Measurements from ENCODE around the gene CADM1. TPM values are rescaled to one million over a fixed set of nuclear protein-coding genes. Genes with fewer than 3 reads are reported as not detected.

Gene CADM1
- polyA plus RNA-seq, 1 experiment = 31.8 TPM

DNA sequence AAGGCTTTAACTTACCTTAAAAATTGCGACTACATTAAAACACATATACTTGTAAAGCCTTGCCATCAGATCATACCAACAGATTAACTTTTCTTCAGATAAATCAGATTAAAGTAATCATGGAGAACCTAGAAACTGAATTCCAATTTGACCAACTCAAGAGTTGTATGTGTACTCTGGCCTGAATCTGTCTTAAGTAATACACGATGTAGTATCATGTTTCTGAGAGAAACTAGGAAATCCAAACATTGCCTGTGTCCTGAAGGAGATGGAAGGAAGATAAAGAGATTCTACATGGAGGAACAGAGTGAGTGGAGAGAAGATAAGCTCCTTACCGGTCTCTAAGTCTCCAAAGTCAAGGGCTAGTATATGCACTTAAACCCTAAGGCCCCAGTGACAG lies 162.1 kb downstream of the CADM1 start:
- no peaks in the 10 kb centered on the region for H3K36me3 ChIP-seq (ENCODE audit: control insufficient read depth, insufficient read depth, low read length)
- ChIA-PET POLR2A (no interaction called here), CTCF (no interaction called here)
- H3K27me3 ChIP-seq (ENCODE audit: control insufficient read depth, insufficient read depth, low read length) = no peaks in the 10 kb centered on the region
- DNase-seq (ENCODE audit: low read depth) = no peak
- no peak for TF ChIP-seq CTCF (IDR thresholded peaks at IDR 0.05; ENCODE audit: insufficient read depth, low read depth, low read length)
- no peak overlapping the region for H3K4me3 ChIP-seq (ENCODE audit: low read depth, low read length)

DNA sequence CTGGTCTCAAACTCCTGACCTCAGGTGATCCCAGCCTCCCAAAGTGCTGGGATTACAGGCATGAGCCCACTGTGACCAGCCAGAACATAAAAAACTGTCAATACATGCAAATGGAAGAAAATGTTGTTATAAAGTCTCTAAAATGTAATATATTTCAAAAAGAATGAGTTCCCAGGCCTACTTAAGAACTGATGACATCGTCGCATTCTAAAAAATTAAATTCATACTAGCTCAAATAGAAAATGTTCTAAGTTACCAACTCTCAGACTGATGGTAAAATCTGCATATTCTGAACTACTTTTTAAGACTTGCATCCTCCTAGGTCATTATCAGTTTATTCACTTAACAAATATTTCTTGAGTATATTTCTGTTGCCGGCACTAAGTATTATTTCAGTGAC lies 163.3 kb downstream of the CADM1 start:
- no peak overlapping the region for H3K4me3 ChIP-seq (ENCODE audit: low read depth, low read length)
- H3K27me3 ChIP-seq (ENCODE audit: control insufficient read depth, insufficient read depth, low read length) = no peaks in the 10 kb centered on the region
- no peaks in the 10 kb centered on the region for H3K36me3 ChIP-seq (ENCODE audit: control insufficient read depth, insufficient read depth, low read length)
- DNase-seq (ENCODE audit: low read depth) = no peak
- ChIA-PET CTCF (interaction anchor here (1.5 kb wide), 1 partner anchor 876 kb away, joined by 3 read pairs; no protein-coding TSS in a partner anchor), POLR2A (no interaction called here)
- no peak for TF ChIP-seq CTCF (IDR thresholded peaks at IDR 0.05; ENCODE audit: insufficient read depth, low read depth, low read length)

DNA sequence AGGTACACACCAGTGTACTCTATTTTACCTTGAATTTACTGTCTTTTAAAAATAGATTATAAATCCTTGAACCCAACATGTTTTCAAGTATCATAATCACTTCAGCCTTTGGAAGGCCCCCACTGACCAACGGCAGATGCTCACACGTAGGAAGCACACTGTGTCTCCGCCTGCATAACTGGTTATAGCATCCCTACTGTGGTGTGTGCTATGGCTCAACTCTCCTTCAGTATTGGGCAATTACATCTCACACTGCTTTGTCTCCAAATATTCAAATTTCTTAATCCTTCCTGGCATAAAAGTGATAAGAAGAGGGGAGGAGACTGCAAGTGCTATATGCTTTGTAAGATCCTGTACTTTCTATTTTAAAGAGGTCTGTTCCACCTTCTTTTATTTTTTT lies 165.7 kb downstream of the CADM1 start:
- Histone ChIP-seq H3K36me3 (ENCODE audit: control insufficient read depth, insufficient read depth, low read length) (no peaks in the 10 kb centered on the region), H3K27me3 (ENCODE audit: control insufficient read depth, insufficient read depth, low read length) (no peaks in the 10 kb centered on the region), H3K4me3 (ENCODE audit: low read depth, low read length) (no peak overlapping the region)
- POLR2A ChIA-PET = no interaction called here
- TF ChIP-seq CTCF (IDR thresholded peaks at IDR 0.05; ENCODE audit: insufficient read depth, low read depth, low read length) = no peak
- CTCF ChIA-PET = no interaction called here
- no peak for DNase-seq (ENCODE audit: low read depth)

DNA sequence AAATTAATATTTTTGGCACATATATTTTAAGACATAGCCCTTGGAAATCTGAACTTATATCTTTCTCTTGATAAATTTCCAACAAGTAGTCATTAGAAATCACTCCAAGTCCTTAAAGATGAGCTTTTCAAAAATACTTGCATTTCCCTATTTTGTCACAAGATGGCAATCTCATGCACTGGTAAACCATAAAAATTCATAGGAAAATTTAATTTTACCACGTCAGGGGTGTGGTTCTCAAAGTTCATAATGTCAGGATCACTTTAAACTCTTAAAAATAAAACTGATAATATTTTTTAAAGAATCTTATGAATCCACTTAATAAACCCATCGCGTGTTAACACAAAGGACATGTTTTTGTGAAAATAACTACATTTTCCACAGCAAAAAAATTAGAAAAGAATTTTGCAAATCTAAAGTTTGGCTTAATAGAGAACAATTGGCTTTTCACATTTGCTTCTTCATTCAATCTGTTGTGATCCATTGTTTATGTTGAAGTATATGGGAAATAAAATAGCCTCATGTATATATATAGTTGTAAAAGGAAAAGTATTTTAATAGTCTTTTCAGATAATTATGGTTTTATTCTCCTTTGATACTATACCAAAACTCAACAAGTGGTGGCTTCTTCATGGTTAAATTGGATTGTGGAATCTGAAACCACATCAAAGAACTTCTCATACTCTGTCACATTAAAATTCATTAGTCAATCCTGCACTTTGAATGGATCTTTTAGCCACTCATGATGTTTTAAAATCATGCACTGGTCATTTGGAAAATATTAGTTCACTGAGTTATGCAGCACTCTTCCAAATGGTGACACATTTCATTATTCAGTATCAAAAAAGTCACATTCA lies 169.1 kb downstream of the CADM1 start:
- Histone ChIP-seq H3K4me3 (ENCODE audit: low read depth, low read length) (no peak overlapping the region), H3K27me3 (ENCODE audit: control insufficient read depth, insufficient read depth, low read length) (no peaks in the 10 kb centered on the region), H3K36me3 (ENCODE audit: control insufficient read depth, insufficient read depth, low read length) (no peaks in the 10 kb centered on the region)
- TF ChIP-seq CTCF (IDR thresholded peaks at IDR 0.05; ENCODE audit: insufficient read depth, low read depth, low read length) = peak; percentile 64
- ChIA-PET POLR2A (no interaction called here), CTCF (interaction anchor here (0.6 to 2.7 kb wide), 9 partner anchors 10 to 1357 kb away, joined by 3 to 9 read pairs (median 4); partner anchors contain the start of gene CADM1)
- no peak for DNase-seq (ENCODE audit: low read depth)

GRCh38 chr11:115333949-115334348 lies 170.3 kb downstream of the CADM1 start:
- ChIA-PET POLR2A (no interaction called here), CTCF (interaction anchor here (0.6 to 2.7 kb wide), 6 partner anchors 9 to 890 kb away, joined by 3 to 9 read pairs (median 6); partner anchors contain the start of gene CADM1)
- H3K4me3 ChIP-seq (ENCODE audit: low read depth, low read length) = no peak overlapping the region
- no peak for DNase-seq (ENCODE audit: low read depth)
- no peaks in the 10 kb centered on the region for H3K27me3 ChIP-seq (ENCODE audit: control insufficient read depth, insufficient read depth, low read length)
- H3K36me3 ChIP-seq (ENCODE audit: control insufficient read depth, insufficient read depth, low read length) = no peaks in the 10 kb centered on the region
- TF ChIP-seq CTCF (IDR thresholded peaks at IDR 0.05; ENCODE audit: insufficient read depth, low read depth, low read length) = no peak

Data from BJ (cell line).